Activated T-cell treated with anti-CD3 and anti-CD28 coated beads, Interleukin-2, amount 50 U/mL, for 24 hours (primary cell): ENCODE data around the gene EXOC2.
A peak's percentile ranks its signal among the peaks of the same experiment; 100 is the strongest.
"Not testable (repeated sequence)": the region's sequence is repeated elsewhere in the genome, so short reads cannot be mapped to it uniquely, and the experiment has no call there.

Experiments used
- DNase-seq: peaks from one replicate; pipeline ENCODE4 v3.0.0-alpha.2; 2020
- H3K27ac Mint-ChIP-seq: 2 replicates; pipeline ENCODE4 v1.8.0; 2020; ENCODE audit warnings: mild to moderate bottlenecking, mixed read lengths
- H3K27me3 Mint-ChIP-seq: 2 replicates; pipeline ENCODE4 v1.8.0; 2020; ENCODE audit warnings: mixed read lengths
- H3K36me3 Mint-ChIP-seq: 2 replicates; pipeline ENCODE4 v1.8.0; 2020; ENCODE audit warnings: low read depth, mixed read lengths
- H3K4me1 Mint-ChIP-seq: 2 replicates; pipeline ENCODE4 v1.8.0; 2020; ENCODE audit warnings: low read depth, mixed read lengths
- H3K4me3 Mint-ChIP-seq: 2 replicates; pipeline ENCODE4 v1.8.0; 2020; ENCODE audit warnings: mild to moderate bottlenecking, moderate library complexity, mixed read lengths
- H3K9me3 Mint-ChIP-seq: 2 replicates; pipeline ENCODE4 v1.8.0; 2020; ENCODE audit warnings: mixed read lengths

Gene EXOC2

DNA sequence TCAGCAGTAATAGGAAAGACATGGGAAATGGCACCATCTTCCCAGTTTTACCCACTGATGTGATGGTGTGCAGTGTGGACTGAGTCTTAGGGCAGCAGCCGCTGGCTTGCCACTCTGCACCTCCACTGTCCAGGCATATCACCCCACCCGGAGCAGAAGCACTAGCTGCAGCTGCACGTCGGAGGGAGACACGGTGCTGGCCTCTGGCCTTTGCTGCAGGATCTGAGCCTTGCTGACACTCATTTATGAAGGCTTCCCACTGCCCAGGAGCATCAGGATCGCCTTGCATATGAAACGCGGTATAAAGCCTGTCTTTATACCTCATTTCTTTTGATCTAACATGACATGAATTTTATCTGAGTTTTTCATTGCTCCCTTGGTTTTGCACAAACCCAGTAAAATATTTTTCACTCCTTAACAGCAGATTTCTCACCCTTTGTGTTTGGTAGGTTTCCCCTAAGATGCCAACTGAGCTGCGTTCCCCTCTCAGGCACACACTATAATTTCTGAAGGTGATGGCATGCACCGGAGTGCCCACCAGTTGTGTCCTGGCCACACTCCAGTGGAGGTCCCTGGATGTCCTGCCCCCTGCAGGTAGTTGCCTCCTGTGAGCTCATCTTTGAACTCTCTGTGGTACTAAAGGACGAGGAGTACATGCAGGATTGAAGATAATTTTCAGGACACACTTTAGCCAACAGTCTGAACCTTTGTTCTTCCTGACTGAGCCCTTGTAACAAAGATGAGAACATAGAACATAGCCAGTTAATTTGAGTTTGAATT is 9.0 kb upstream of the EXOC2 start:
- H3K27me3 Mint-ChIP-seq: peaks cover 3% of the 10 kb centered on the region
- peaks cover 3% of the 10 kb centered on the region for H3K4me1 Mint-ChIP-seq
- no peaks in the 10 kb centered on the region for H3K9me3 Mint-ChIP-seq
- H3K4me3 Mint-ChIP-seq: no peak overlapping the region
- H3K27ac Mint-ChIP-seq: no peak overlapping the region
- DNase-seq: no peak
- H3K36me3 Mint-ChIP-seq: no peaks in the 10 kb centered on the region

DNA sequence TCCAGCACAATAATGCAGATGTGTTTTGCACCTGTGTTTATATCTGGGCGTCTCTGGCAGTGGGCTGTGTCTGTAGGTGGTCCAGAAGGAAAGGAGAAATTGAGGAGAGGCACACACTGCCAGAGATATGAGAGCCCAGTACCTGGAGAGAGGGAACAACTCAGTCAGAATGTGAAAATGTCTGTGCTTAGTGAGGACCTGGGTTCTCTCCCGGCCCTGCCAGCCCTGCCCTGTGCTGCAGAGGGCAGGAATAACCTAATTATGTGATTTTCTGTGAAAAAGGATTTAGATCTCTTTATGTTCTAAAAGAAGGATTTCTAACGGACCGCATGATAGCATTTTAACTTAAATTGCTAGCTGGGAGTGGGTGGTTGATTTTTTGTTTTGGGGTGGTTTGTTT is 8.3 kb upstream of the EXOC2 start:
- no peak for DNase-seq
- no peak overlapping the region for H3K4me3 Mint-ChIP-seq
- H3K9me3 Mint-ChIP-seq: no peaks in the 10 kb centered on the region
- H3K4me1 Mint-ChIP-seq: peaks cover 3% of the 10 kb centered on the region
- H3K27me3 Mint-ChIP-seq: no peaks in the 10 kb centered on the region
- H3K27ac Mint-ChIP-seq: no peak overlapping the region
- H3K36me3 Mint-ChIP-seq: no peaks in the 10 kb centered on the region

DNA sequence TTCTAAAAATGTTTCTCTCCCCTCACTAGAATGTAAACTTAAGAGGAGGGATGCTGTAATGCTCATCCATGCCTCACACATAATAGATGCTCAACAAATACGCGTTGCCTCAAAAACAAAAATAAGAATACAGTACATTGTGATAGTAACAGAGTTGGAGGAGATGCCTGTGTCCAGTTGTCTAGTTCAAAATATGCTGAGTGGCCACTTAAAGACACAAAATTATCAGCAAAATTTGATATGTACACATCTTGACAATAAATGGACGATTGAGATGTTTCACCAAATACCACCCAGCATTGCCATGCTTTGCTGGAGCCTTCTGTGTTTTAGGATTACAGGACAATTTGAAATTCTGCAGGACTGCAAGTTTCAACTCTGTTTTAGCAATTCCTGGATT is 7.6 kb upstream of the EXOC2 start:
- H3K27me3 Mint-ChIP-seq: no peaks in the 10 kb centered on the region
- no peak overlapping the region for H3K4me3 Mint-ChIP-seq
- no peak for DNase-seq
- H3K4me1 Mint-ChIP-seq: peaks cover 3% of the 10 kb centered on the region
- no peak overlapping the region for H3K27ac Mint-ChIP-seq
- no peaks in the 10 kb centered on the region for H3K36me3 Mint-ChIP-seq
- H3K9me3 Mint-ChIP-seq: no peaks in the 10 kb centered on the region

DNA sequence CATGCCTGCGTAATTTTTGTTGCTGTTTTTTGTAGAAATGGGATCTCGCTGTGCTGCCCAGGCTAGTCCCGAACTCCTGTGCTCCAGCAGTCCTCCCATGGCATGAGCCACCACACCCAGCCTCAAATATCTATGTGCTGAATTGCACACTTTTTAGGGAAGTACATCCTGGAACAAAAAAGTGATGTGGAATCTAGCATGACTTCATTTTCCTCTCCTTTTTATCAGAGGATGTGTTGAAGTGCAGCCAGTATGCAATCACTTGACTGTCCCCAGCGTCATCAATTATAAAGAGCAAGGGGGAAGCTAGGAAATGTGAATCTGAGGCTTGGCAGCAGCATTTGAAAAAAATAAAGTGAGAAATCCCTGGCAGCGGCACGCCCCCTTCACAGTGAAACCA is 6.4 kb upstream of the EXOC2 start:
- no peaks in the 10 kb centered on the region for H3K36me3 Mint-ChIP-seq
- no peaks in the 10 kb centered on the region for H3K9me3 Mint-ChIP-seq
- no peak overlapping the region for H3K4me3 Mint-ChIP-seq
- peaks cover 2% of the 10 kb centered on the region for H3K4me1 Mint-ChIP-seq
- no peaks in the 10 kb centered on the region for H3K27me3 Mint-ChIP-seq
- no peak overlapping the region for H3K27ac Mint-ChIP-seq
- no peak for DNase-seq

DNA sequence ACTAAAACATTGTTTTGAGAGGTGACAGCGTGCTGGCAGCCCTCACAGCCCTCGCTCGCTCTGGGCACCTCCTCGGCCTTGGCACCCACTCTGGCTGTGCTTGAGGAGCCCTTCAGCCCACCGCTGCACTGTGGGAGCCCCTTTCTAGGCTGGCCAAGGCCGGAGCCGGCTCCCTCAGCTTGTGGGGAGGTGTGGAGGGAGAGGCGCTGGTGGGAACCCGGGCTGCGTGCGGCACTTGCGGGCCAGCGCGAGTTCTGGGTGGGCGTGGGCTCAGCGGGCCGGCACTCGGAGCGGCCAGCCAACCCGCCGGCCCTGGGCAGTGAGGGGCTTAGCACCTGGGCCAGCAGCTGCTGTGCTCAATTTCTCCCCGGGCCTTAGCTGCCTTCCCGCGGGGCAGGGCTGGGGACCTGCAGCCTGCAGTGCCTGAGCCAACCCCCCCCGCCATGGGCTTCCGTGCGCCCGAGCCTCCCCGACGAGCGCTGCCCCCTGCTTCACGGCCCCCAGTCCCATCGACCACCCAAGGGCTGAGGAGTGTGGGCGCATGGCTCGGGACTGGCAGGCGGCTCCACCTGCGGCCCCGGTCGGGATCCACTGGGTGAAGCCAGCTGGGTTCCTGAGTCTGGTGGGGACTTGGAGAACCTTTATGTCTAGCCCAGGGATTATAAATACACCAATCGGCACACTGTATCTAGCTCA is 1.6 kb upstream of the EXOC2 start:
- H3K27ac Mint-ChIP-seq, H3K27me3 Mint-ChIP-seq, H3K4me3 Mint-ChIP-seq: not testable (repeated sequence)

DNA sequence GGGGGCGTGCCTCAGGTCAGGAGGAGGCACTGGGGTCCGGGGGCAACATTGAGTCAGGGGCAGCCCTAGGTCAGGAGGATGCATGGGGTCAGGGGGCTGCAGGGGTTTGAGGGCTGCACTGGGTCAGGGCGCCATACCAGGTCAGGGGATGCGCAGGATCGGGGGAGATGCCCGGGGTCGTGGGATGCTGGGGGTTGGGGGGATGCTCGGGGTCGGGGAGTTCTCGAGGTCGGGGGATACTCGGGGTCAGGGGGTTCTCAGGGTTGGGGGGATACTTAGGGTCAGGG is 727 bp upstream of the EXOC2 start:
- H3K4me3 Mint-ChIP-seq: peak overlapping the region; percentile 90
- peaks cover 33% of the 10 kb centered on the region for H3K4me1 Mint-ChIP-seq
- no peaks in the 10 kb centered on the region for H3K9me3 Mint-ChIP-seq
- peaks cover 9% of the 10 kb centered on the region for H3K36me3 Mint-ChIP-seq
- DNase-seq: no peak
- H3K27me3 Mint-ChIP-seq: no peaks in the 10 kb centered on the region
- no peak overlapping the region for H3K27ac Mint-ChIP-seq

More for the DNA sequence above, 1.6 kb upstream of the EXOC2 start:
- DNase-seq, H3K36me3 Mint-ChIP-seq, H3K9me3 Mint-ChIP-seq: not testable (repeated sequence)
- peaks cover 29% of the 10 kb centered on the region for H3K4me1 Mint-ChIP-seq

DNA sequence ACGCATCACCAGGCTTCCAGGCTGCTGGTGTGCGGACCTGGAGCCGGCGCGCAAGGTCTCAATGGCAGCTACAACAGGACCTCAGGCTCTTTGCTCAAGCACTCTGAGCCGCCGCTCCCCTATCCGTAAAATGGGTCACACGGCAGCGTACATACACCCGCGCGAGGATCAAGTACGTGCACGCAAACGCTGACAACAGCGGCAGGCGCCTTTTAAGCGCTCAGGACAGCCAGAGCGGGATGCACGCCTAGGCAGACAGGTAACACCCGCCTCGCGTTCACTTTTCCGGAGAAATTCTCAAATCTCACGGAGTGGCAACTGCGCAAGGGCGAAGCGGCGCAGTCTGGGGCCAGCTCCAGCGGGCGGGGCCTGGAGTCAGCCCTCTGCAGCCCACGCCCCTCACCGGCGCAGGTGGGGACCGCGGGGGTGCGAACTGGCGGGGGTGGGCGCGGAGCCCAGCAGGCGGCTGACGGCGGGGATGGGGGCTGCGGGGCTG is 535 bp downstream of the EXOC2 start:
- DNase-seq: peak; percentile 85
- H3K36me3 Mint-ChIP-seq: peaks cover 9% of the 10 kb centered on the region

DNA sequence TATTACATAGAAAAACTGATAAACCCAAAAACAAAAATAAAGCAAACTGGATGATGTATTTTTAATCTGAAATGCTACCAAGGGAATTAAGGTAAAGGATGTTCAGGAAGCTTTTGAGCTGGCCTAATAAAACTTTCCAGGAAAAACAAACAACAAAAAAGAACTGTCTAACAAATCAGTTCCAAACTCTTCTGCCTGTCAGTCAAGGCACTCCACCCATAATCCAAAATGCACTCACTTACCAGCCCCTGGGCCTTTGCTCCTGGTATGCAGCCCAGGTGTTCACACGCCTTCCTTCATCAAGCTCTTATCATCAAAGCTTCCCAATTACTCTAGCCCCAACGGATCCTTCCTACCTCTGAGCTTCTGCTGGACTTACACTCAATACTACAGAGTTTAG is 3.7 kb downstream of the EXOC2 start:
- H3K9me3 Mint-ChIP-seq: no peaks in the 10 kb centered on the region
- H3K4me1 Mint-ChIP-seq: peaks cover 45% of the 10 kb centered on the region
- H3K27ac Mint-ChIP-seq: no peak overlapping the region
- H3K4me3 Mint-ChIP-seq: no peak overlapping the region
- H3K36me3 Mint-ChIP-seq: peaks cover 18% of the 10 kb centered on the region
- no peak for DNase-seq
- no peaks in the 10 kb centered on the region for H3K27me3 Mint-ChIP-seq

More for the DNA sequence above, 535 bp downstream of the EXOC2 start:
- Mint-ChIP-seq H3K9me3 (no peaks in the 10 kb centered on the region), H3K4me1 (peaks cover 33% of the 10 kb centered on the region), H3K27me3 (no peaks in the 10 kb centered on the region), H3K27ac (peak overlapping the region; percentile 91), H3K4me3 (peak overlapping the region; percentile 90)

DNA sequence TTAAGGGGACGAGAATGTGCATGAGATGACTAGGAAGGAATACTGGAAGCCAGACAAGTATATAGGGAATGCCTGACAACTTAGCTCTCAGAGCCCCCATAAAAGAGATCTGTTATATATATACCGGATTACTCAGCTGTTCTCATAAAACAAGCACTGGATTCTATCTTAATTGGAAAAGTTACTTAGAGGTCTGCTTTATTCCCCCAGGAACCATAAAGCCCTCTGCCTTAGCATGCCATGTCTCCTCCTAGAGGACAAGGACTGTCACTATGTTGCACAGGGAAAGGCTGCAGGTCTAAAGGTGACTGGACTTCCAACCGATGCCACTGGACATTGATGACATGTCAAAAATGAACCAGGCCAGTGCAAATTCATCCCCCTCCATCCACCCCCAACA is 6.4 kb downstream of the EXOC2 start:
- Mint-ChIP-seq H3K27ac (no peak overlapping the region), H3K27me3 (no peaks in the 10 kb centered on the region), H3K9me3 (no peaks in the 10 kb centered on the region), H3K4me1 (peaks cover 55% of the 10 kb centered on the region), H3K4me3 (no peak overlapping the region), H3K36me3 (peaks cover 18% of the 10 kb centered on the region)
- no peak for DNase-seq

DNA sequence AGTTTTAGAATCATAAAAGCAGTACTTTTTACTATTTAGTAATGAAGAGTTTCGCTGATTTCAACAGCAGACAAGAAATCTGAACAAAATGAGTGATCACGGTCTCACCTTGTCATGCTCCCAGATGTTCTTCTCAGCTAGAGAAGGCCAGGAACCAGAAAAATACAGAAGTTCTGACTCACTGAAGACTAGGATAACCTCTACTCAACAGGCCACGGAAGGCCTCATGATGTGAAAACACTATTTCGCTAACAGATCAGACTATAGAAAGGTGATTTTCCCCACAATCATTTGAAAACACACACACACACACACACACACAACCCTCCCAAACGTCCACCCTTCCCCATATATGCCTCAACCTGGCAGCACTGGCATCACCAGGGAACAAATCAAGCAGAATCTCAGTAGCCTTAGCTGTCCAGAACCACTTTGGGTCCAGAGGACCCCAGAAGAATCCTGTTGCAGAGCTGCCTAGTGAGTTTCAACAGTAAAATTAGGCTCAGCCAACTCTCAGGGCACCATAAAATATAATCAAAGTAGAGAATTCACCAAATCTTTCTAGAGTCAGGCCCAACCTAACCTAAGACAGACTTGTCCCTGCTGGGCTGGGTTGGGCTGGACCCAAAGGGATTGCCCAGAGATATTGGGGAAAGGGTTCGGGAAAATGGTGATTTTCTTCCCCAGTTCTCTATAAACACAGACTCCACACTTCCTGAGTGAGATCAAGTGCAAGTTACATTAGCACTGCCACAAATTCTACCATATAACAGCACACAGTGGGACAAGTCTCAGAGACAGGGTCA is 7.9 kb downstream of the EXOC2 start:
- no peaks in the 10 kb centered on the region for H3K9me3 Mint-ChIP-seq
- H3K4me1 Mint-ChIP-seq: peaks cover 56% of the 10 kb centered on the region
- H3K27me3 Mint-ChIP-seq: no peaks in the 10 kb centered on the region
- DNase-seq: peak; percentile 52
- H3K36me3 Mint-ChIP-seq: peaks cover 24% of the 10 kb centered on the region
- H3K27ac Mint-ChIP-seq: peak overlapping the region; percentile 97
- peak overlapping the region; percentile 52 for H3K4me3 Mint-ChIP-seq

DNA sequence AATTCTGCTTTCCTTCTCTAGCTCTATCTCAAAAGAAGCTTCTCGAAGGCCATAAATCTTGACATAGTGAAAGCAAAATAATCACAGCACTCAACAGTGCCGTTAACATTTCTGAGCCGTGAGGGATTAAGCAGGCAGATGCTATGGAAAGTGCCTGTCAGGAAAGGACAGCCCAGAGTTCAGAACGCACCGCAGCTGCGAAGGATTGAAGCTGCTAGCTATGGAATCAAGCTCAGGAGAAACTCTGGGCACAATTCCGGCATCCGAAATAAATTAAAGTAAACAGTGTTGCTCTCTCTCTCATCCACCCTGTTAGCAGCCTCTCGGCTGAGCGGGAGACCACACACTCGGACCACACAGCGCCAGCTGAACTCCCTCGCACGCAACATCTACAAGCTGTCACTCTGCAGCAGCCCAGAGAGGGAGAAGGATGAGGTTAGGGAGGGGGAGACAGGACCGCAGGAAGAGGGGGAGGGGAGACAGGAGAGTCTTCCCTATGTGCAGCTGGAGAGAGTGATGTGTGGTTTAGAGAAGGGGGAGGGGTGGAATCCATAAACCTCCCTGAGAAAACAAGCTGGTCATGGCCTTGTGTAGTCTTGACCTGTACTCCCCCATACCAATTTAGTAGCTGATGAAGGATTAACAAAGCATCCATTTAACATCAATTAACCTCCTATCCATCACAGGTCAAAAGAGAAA is 9.0 kb downstream of the EXOC2 start:
- Mint-ChIP-seq H3K9me3 (no peaks in the 10 kb centered on the region), H3K4me1 (peaks cover 56% of the 10 kb centered on the region), H3K27ac (peak overlapping the region; percentile 79), H3K27me3 (no peaks in the 10 kb centered on the region), H3K4me3 (peak overlapping the region; percentile 14), H3K36me3 (peaks cover 31% of the 10 kb centered on the region)
- no peak for DNase-seq

DNA sequence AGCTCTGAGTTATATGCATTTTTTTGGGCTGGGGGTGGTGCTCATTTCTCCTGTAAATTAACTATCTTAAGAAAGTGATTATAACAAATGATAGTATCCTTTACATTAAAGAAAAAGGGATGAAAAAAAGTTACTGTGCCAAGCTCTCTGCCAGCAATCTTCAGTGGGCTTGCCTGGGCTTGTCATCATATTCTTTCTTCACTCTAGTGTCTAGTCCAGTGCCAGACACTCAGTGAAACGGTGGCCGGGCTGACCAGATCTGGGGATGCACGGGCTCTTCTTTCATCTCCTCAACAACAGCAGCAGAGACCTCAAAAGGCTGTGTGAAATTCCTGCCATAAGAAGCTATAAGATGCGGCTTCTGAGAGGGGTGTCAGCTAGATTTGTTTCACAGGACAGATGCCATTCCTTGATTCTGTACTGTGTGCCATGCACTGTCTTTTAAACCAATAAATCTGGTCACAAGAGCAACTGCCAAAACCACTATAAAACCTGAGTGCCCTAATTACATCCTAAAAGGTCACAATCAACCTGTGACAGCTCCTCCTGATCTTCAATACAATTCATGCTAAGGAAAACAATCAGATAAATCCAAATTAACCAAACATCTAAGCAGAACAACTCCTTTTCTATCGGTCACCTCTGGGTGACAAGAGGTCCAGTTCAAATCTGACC is 12.1 kb downstream of the EXOC2 start:
- H3K27ac Mint-ChIP-seq: no peak overlapping the region
- H3K27me3 Mint-ChIP-seq: no peaks in the 10 kb centered on the region
- peaks cover 64% of the 10 kb centered on the region for H3K4me1 Mint-ChIP-seq
- no peak for DNase-seq
- H3K4me3 Mint-ChIP-seq: no peak overlapping the region
- no peaks in the 10 kb centered on the region for H3K9me3 Mint-ChIP-seq
- H3K36me3 Mint-ChIP-seq: peaks cover 43% of the 10 kb centered on the region

DNA sequence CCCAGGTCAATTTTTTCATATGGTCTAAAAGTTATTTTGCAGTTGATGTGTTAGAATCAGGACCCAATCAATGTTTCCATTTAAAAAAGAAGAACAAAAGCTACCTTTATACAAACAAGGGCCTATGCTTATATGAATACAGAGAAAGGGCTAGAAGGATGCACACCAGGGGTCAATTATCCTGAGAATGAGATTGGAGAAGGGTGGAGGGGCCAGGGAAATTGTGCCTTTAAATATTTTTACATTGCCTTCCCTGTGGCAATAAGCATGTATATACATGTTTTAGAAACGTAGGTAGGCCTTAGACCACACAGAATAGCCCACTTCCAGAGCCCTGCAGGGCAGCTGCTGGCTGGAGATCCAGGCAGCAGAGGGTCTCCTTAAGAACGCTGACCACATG is 12.7 kb downstream of the EXOC2 start:
- Mint-ChIP-seq H3K4me3 (no peak overlapping the region), H3K9me3 (no peaks in the 10 kb centered on the region), H3K27me3 (no peaks in the 10 kb centered on the region), H3K27ac (no peak overlapping the region), H3K4me1 (peaks cover 60% of the 10 kb centered on the region), H3K36me3 (peaks cover 37% of the 10 kb centered on the region)
- no peak for DNase-seq

DNA sequence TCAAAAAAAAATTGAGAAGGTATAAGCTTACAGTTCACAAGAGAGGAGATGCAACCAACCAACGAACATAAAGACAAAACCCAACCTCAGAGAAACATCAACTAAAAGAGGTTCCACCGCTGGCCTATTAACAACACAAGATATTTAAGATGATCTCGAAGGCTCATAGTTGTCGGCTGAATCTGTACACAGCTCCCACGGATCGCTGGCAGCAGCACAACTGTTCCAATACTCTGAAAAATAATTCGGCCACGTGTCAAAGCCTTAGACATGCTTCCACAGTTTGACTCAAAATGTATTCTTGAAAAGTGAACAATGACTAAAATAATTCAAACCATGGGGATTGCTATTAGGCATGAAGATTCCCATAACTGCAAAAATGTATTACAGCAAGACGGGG is 13.7 kb downstream of the EXOC2 start:
- no peak overlapping the region for H3K27ac Mint-ChIP-seq
- no peak overlapping the region for H3K4me3 Mint-ChIP-seq
- DNase-seq: no peak
- no peaks in the 10 kb centered on the region for H3K27me3 Mint-ChIP-seq
- peaks cover 39% of the 10 kb centered on the region for H3K36me3 Mint-ChIP-seq
- H3K4me1 Mint-ChIP-seq: peaks cover 63% of the 10 kb centered on the region
- H3K9me3 Mint-ChIP-seq: no peaks in the 10 kb centered on the region
